Measurements from ENCODE around the gene INSYN1.

Gene INSYN1

GRCh38 chr15:73792415-73792814 lies 39.3 kb upstream of the INSYN1 start:
- H2BK5ac ChIP-seq (ENCODE audit: low read depth, low read length, poor library complexity) = no peak overlapping the region
- no peak overlapping the region for H2BK120ac ChIP-seq (ENCODE audit: insufficient read depth, low read length, poor library complexity)
- no peak overlapping the region for H2BK12ac ChIP-seq (ENCODE audit: low read length)
- H3K9ac ChIP-seq (ENCODE audit: low read length) = no peak overlapping the region
- no peaks in the 10 kb centered on the region for H3K4me1 ChIP-seq (ENCODE audit: control insufficient read depth in 1 of 2, insufficient read depth in 2 of 2, low read length in 2 of 2)
- H3K79me1 ChIP-seq (ENCODE audit: low read length) = no peaks in the 10 kb centered on the region
- no peak for DNase-seq
- no peak overlapping the region for H2AK5ac ChIP-seq (ENCODE audit: low read length)
- H3K14ac ChIP-seq (ENCODE audit: low read length) = no peak overlapping the region
- no CpG with 5 or more reads among the region's 7 CpGs for WGBS (ENCODE audit: extremely low coverage, insufficient coverage, insufficient read length)
- no peak overlapping the region for H2AFZ ChIP-seq (ENCODE audit: insufficient read depth, low read length, poor library complexity)
- H3K27me3 ChIP-seq (ENCODE audit: insufficient read depth, low read length) = no peaks in the 10 kb centered on the region
- no peaks in the 10 kb centered on the region for H3K36me3 ChIP-seq (ENCODE audit: control insufficient read depth in 1 of 2, insufficient read depth in 2 of 2, low read length in 2 of 2)
- no peaks in the 10 kb centered on the region for H3K79me2 ChIP-seq (ENCODE audit: control insufficient read depth, insufficient read depth, low read length, poor library complexity)
- no peak overlapping the region for H4K91ac ChIP-seq (ENCODE audit: low read depth, low read length)
- no peak overlapping the region for H3K4me2 ChIP-seq (ENCODE audit: low read length)
- no peak overlapping the region for H3K18ac ChIP-seq (ENCODE audit: low read length)
- H3K9me3 ChIP-seq (ENCODE audit: insufficient read depth, low read depth, low read length) = no peaks in the 10 kb centered on the region
- H4K12ac ChIP-seq (ENCODE audit: low read depth, low read length) = no peak overlapping the region
- no peak overlapping the region for H3K4me3 ChIP-seq (ENCODE audit: low read depth, low read length)
- H3K27ac ChIP-seq (ENCODE audit: low read depth, low read length) = no peak overlapping the region
- H4K8ac ChIP-seq (ENCODE audit: low read depth, low read length) = no peak overlapping the region
- H3K4ac ChIP-seq (ENCODE audit: low read depth, low read length) = no peak overlapping the region
- H3K23ac ChIP-seq (ENCODE audit: low read length) = no peak overlapping the region

GRCh38 chr15:73789521-73790240 lies 36.5 kb upstream of the INSYN1 start:
- no peak overlapping the region for H3K18ac ChIP-seq (ENCODE audit: low read length)
- no peak overlapping the region for H4K12ac ChIP-seq (ENCODE audit: low read depth, low read length)
- H4K8ac ChIP-seq (ENCODE audit: low read depth, low read length) = no peak overlapping the region
- no peaks in the 10 kb centered on the region for H3K9me3 ChIP-seq (ENCODE audit: insufficient read depth, low read depth, low read length)
- H3K4ac ChIP-seq (ENCODE audit: low read depth, low read length) = no peak overlapping the region
- no peak overlapping the region for H2AFZ ChIP-seq (ENCODE audit: insufficient read depth, low read length, poor library complexity)
- H3K4me3 ChIP-seq (ENCODE audit: low read depth, low read length) = no peak overlapping the region
- H2BK120ac ChIP-seq (ENCODE audit: insufficient read depth, low read length, poor library complexity) = no peak overlapping the region
- H4K91ac ChIP-seq (ENCODE audit: low read depth, low read length) = no peak overlapping the region
- no peaks in the 10 kb centered on the region for H3K4me1 ChIP-seq (ENCODE audit: control insufficient read depth in 1 of 2, insufficient read depth in 2 of 2, low read length in 2 of 2)
- H2AK5ac ChIP-seq (ENCODE audit: low read length) = no peak overlapping the region
- no peak overlapping the region for H2BK5ac ChIP-seq (ENCODE audit: low read depth, low read length, poor library complexity)
- no peak for DNase-seq
- H3K79me2 ChIP-seq (ENCODE audit: control insufficient read depth, insufficient read depth, low read length, poor library complexity) = no peaks in the 10 kb centered on the region
- H3K23ac ChIP-seq (ENCODE audit: low read length) = no peak overlapping the region
- no CpG with 5 or more reads among the region's 5 CpGs for whole genome bisulfite sequencing (ENCODE audit: extremely low coverage, insufficient coverage, insufficient read length)
- H3K27ac ChIP-seq (ENCODE audit: low read depth, low read length) = no peak overlapping the region
- H3K79me1 ChIP-seq (ENCODE audit: low read length) = no peaks in the 10 kb centered on the region
- H3K4me2 ChIP-seq (ENCODE audit: low read length) = no peak overlapping the region
- no peak overlapping the region for H3K14ac ChIP-seq (ENCODE audit: low read length)
- no peaks in the 10 kb centered on the region for H3K36me3 ChIP-seq (ENCODE audit: control insufficient read depth in 1 of 2, insufficient read depth in 2 of 2, low read length in 2 of 2)
- no peak overlapping the region for H3K9ac ChIP-seq (ENCODE audit: low read length)
- no peaks in the 10 kb centered on the region for H3K27me3 ChIP-seq (ENCODE audit: insufficient read depth, low read length)
- H2BK12ac ChIP-seq (ENCODE audit: low read length) = no peak overlapping the region

- no peak overlapping the region for H3K27ac ChIP-seq (ENCODE audit: low read depth, low read length)
- no peak overlapping the region for H2AFZ ChIP-seq (ENCODE audit: insufficient read depth, low read length, poor library complexity)
- no peak overlapping the region for H2BK120ac ChIP-seq (ENCODE audit: insufficient read depth, low read length, poor library complexity)
- H3K23ac ChIP-seq (ENCODE audit: low read length) = no peak overlapping the region
- H3K14ac ChIP-seq (ENCODE audit: low read length) = no peak overlapping the region
- H3K79me2 ChIP-seq (ENCODE audit: control insufficient read depth, insufficient read depth, low read length, poor library complexity) = no peaks in the 10 kb centered on the region
- no peak overlapping the region for H3K4me2 ChIP-seq (ENCODE audit: low read length)
- H2BK12ac ChIP-seq (ENCODE audit: low read length) = no peak overlapping the region
- H3K9ac ChIP-seq (ENCODE audit: low read length) = no peak overlapping the region
- no peaks in the 10 kb centered on the region for H3K36me3 ChIP-seq (ENCODE audit: control insufficient read depth in 1 of 2, insufficient read depth in 2 of 2, low read length in 2 of 2)
- no peak overlapping the region for H3K18ac ChIP-seq (ENCODE audit: low read length)
- H3K79me1 ChIP-seq (ENCODE audit: low read length) = no peaks in the 10 kb centered on the region
- WGBS (ENCODE audit: extremely low coverage, insufficient coverage, insufficient read length) = no CpG with 5 or more reads among the region's 1 CpG
- no peak for DNase-seq
- H3K4me3 ChIP-seq (ENCODE audit: low read depth, low read length) = no peak overlapping the region
- no peak overlapping the region for H4K91ac ChIP-seq (ENCODE audit: low read depth, low read length)
- H4K12ac ChIP-seq (ENCODE audit: low read depth, low read length) = no peak overlapping the region
- H4K8ac ChIP-seq (ENCODE audit: low read depth, low read length) = no peak overlapping the region
- no peak overlapping the region for H2BK5ac ChIP-seq (ENCODE audit: low read depth, low read length, poor library complexity)
- no peak overlapping the region for H2AK5ac ChIP-seq (ENCODE audit: low read length)
- no peaks in the 10 kb centered on the region for H3K27me3 ChIP-seq (ENCODE audit: insufficient read depth, low read length)
- no peak overlapping the region for H3K4ac ChIP-seq (ENCODE audit: low read depth, low read length)
- peaks cover 1% of the 10 kb centered on the region for H3K9me3 ChIP-seq (ENCODE audit: insufficient read depth, low read depth, low read length)
- H3K4me1 ChIP-seq (ENCODE audit: control insufficient read depth in 1 of 2, insufficient read depth in 2 of 2, low read length in 2 of 2) = no peaks in the 10 kb centered on the region
Observed at GRCh38 chr15:73787621-73788020, 34.5 kb upstream of the INSYN1 start.

DNA sequence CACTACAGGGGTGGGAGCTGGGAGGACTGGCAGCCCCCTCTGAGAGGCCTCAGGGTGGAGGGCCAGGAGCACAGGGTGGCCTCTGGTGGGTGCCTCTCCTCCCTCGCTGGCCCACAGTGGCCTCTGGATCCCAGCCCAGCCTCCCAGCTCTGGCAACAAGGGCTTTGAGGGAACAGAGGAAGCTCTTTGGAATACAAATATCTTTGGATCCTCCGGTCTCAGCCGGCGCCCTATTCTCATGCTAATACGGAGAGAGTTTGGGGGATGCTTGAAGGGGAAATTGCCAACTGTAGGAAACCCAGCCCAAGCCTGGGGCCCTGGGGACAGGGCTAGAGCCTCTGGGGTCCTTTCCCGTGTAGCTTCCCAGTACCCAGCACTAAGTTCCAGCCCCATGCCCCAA lies 33.4 kb upstream of the INSYN1 start:
- Histone ChIP-seq H3K79me2 (ENCODE audit: control insufficient read depth, insufficient read depth, low read length, poor library complexity) (no peaks in the 10 kb centered on the region), H3K9ac (ENCODE audit: low read length) (no peak overlapping the region)

More for the DNA sequence above, 33.4 kb upstream of the INSYN1 start:
- Histone ChIP-seq H3K36me3 (ENCODE audit: control insufficient read depth in 1 of 2, insufficient read depth in 2 of 2, low read length in 2 of 2) (no peaks in the 10 kb centered on the region), H3K4me1 (ENCODE audit: control insufficient read depth in 1 of 2, insufficient read depth in 2 of 2, low read length in 2 of 2) (no peaks in the 10 kb centered on the region), H3K27ac (ENCODE audit: low read depth, low read length) (no peak overlapping the region), H4K91ac (ENCODE audit: low read depth, low read length) (no peak overlapping the region), H2AFZ (ENCODE audit: insufficient read depth, low read length, poor library complexity) (no peak overlapping the region), H3K79me1 (ENCODE audit: low read length) (no peaks in the 10 kb centered on the region), H3K4ac (ENCODE audit: low read depth, low read length) (no peak overlapping the region), H3K23ac (ENCODE audit: low read length) (no peak overlapping the region), H3K9me3 (ENCODE audit: insufficient read depth, low read depth, low read length) (peaks cover 1% of the 10 kb centered on the region), H2AK5ac (ENCODE audit: low read length) (no peak overlapping the region), H3K18ac (ENCODE audit: low read length) (no peak overlapping the region), H4K12ac (ENCODE audit: low read depth, low read length) (no peak overlapping the region), H3K14ac (ENCODE audit: low read length) (no peak overlapping the region), H2BK120ac (ENCODE audit: insufficient read depth, low read length, poor library complexity) (no peak overlapping the region), H3K27me3 (ENCODE audit: insufficient read depth, low read length) (no peaks in the 10 kb centered on the region), H3K4me3 (ENCODE audit: low read depth, low read length) (no peak overlapping the region), H4K8ac (ENCODE audit: low read depth, low read length) (no peak overlapping the region), H2BK12ac (ENCODE audit: low read length) (no peak overlapping the region), H2BK5ac (ENCODE audit: low read depth, low read length, poor library complexity) (no peak overlapping the region), H3K4me2 (ENCODE audit: low read length) (no peak overlapping the region)
- DNase-seq = no peak
- WGBS (ENCODE audit: extremely low coverage, insufficient coverage, insufficient read length) = no CpG with 5 or more reads among the region's 6 CpGs
